ENCODE data around the gene TEAD1.
A peak's percentile ranks its signal among the peaks of the same experiment; 100 is the strongest.
"Not testable (repeated sequence)": the region's sequence is repeated elsewhere in the genome, so short reads cannot be mapped to it uniquely, and the experiment has no call there.

Gene TEAD1

DNA sequence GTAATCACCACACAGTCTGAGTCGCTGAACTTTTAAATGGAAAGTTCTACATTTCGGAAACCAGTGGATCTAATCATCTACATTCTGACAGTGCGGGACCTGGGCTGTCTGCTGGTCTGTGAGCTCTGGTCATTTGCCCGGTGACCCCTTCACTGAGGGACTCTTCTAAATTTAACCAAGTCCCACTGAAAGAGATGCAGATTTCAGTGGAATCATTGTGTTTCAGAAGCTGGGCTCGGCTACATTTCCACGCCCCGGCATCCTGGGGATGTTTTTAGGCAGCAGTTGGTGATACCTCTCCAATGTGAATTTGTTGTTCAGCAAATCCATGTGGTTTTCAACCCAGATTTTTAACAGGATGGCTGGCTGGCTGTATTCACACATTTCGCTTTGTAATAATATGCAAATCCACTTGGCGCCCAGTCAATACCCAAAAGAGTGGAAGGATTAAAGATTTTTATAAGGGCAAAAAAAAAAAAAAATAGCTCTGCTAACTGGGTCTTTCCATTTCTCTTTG lies 189.4 kb downstream of the TEAD1 start:
- DNase-seq (ENCODE audit: low read depth in 2 of 2) = no peak

DNA sequence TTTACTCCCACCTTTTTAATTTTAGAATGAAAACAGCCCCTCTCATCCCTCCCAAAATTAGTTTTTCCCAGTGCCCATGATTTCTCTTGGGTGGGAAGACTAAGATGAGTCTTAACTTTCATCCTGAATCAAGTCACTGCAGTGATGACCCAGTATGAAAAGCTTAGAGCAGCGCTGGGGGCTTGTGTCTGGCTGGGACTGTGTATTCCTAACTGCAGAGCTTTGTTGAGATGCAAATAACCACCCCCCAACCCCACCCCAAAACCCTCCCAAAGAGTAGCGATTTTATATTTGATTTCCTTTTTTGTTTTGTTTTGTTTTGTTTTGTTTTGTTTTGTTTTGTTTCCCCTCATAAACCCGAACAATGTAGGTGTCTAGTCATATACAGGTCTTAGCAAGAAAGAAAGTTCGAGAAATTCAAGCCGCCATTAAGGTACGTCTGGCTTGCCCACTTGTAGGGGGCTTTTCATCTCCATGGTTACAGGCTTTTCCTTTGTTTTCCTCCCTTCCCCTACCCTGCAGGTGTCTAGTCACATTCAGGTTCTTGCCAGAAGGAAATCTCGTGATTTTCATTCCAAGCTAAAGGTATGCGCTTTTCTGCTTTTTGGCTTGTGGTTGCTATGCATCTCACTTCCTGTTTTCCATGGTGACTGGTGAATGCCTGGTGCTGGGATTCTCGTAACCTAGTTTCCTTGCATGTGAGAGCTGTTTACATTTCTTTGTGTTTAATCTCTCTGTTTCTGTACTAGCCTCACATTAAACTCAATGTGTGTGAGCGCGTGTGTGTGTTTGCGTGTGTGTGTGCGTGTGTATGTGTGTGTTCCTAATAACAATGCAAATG lies 190.3 kb downstream of the TEAD1 start:
- no peak for DNase-seq (ENCODE audit: low read depth in 2 of 2)

- DNase-seq (ENCODE audit: low read depth in 2 of 2) = no peak
These were observed 191.8 kb downstream of the TEAD1 start for GRCh38 chr11:12865863-12866595.

GRCh38 chr11:12867531-12867930 lies 193.3 kb downstream of the TEAD1 start:
- no peak for DNase-seq (ENCODE audit: low read depth in 2 of 2)

- DNase-seq (ENCODE audit: low read depth in 2 of 2) = no peak
These were observed 194.3 kb downstream of the TEAD1 start for GRCh38 chr11:12868315-12869073.

- no peak for DNase-seq (ENCODE audit: low read depth in 2 of 2)
These were observed 197.0 kb downstream of the TEAD1 start for GRCh38 chr11:12871241-12871640.

- no peak for DNase-seq (ENCODE audit: low read depth in 2 of 2)
These were observed 197.6 kb downstream of the TEAD1 start for GRCh38 chr11:12871788-12872321.

DNA sequence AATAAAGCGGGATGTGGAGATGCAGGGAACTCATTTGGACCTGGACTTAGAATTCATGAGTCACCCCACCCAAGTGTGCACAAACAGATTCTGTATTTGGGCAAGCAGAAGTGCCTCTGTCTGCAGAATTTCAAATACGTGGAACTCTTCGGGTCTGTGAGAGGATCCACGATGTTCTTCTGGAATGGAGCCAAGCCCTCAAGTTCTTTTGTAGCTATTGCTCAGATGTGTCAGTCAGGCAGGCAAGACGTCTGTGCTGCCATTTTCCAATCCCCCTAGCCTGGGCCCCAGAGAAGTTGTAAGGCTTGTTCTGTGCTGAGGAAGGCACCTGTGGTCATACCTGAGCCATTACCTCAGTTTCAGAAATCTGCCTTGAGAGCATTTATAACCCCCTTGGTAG lies 202.1 kb downstream of the TEAD1 start:
- no peak for DNase-seq (ENCODE audit: low read depth in 2 of 2)

- DNase-seq (ENCODE audit: low read depth in 2 of 2) = no peak
These were observed 202.8 kb downstream of the TEAD1 start for GRCh38 chr11:12876988-12877387.

DNA sequence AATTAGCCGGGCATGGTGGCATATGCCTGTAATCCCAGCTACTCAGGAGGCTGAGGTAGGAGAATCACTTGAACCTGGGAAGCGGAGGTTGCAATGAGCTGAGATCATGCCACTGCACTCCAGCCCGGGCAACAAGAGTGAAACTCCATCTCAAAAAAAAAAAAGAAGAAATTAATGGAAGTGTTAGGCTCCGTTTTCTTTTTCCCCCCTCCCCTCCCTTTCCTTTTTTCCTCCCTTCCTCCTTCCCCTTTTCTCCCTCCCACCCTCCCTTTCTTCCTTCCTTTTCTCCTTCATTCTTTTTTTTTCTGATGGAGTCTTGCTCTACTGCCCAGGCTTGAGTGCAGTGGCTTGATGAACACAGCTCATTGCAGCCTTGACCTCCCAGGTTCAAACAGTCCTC lies 203.3 kb downstream of the TEAD1 start:
- not testable (repeated sequence) for DNase-seq (ENCODE audit: low read depth in 2 of 2)

DNA sequence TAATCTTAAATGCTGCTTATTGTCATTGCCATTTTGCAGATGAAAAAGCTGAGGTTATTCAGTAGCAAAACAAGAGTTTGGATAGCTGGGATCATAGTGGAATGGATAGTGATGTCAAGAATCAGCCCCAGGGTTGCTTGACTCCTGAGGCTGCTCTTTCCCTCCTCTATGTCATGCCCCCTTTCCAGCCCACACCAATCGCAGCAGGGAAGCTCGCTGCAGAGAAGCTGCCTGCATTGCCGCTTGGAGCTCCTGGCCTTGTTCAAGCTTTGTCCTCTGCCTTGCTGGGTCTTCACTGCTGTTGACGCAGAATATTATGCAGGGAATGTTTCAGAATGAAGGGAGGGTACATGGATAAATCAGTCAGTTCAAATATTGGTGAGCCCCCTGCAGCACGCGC lies 206.1 kb downstream of the TEAD1 start:
- no peak for DNase-seq (ENCODE audit: low read depth in 2 of 2)

DNA sequence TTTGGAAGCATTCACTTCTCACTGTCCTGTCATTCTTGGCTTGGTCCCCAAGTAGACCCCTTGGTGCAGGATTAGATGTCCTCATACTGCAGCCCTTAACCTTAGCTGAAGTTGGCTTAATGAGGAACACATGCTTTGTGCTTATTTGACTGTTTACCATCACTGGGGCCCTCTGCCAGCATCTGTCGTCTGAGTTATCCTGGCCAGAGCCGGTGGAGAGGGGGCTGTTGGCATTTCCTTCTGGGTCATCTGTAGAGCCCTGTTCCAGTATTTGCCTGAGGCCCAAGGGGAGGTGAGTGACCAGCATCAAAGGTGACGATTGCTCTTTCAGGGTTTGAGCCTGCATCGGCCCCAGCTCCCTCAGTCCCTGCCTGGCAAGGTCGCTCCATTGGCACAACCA lies 208.4 kb downstream of the TEAD1 start:
- no peak for DNase-seq (ENCODE audit: low read depth in 2 of 2)

- DNase-seq (ENCODE audit: low read depth in 2 of 2) = no peak
These were observed 210.6 kb downstream of the TEAD1 start for GRCh38 chr11:12884751-12885318.

GRCh38 chr11:12885717-12886239 lies 211.6 kb downstream of the TEAD1 start:
- no peak for DNase-seq (ENCODE audit: low read depth in 2 of 2)

- DNase-seq (ENCODE audit: low read depth in 2 of 2) = no peak
These were observed 212.3 kb downstream of the TEAD1 start for GRCh38 chr11:12886508-12886907.

- peak; percentile 43 to 65 for DNase-seq (ENCODE audit: low read depth in 2 of 2)
These were observed 214.4 kb downstream of the TEAD1 start for GRCh38 chr11:12888525-12889158.

DNA sequence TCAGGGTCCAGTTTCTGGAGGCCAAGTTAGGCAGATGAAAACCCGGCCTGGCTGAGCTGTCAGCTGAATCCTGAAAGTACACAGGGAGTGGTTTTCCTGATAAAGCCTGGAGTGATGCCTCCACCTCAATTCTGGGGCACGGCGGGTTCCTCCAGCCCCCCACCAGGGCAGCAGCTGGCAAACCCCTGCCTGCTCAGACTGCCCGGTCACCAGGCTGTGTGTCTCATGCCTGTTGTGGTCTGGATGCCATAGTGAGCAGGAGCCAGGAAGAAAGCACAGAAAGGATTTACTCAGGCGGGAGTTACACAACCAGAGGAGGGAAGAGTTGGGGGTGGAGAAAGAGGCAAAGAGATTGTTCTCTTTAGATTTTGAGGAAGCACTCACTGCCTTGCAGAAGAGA lies 215.0 kb downstream of the TEAD1 start:
- DNase-seq (ENCODE audit: low read depth in 2 of 2) = no peak

DNA sequence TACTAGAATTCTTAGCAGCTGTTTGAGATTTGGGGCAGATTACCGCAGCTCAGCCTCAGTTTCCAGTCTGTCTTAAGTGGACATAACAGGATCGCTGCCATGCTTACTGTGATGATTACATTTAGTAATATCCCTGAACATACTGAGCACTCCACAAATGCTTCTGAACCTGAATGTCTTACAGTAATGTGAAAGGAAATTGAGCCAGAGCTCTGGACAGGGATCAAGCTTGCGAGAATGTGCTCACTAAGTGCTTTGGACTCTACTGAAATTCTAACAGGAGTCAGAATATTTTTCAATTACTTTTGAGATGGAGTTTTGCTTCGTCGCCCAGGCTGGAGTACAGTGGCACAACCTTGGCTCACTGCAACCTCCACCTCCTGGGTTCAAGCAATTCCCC lies 216.3 kb downstream of the TEAD1 start:
- DNase-seq (ENCODE audit: low read depth in 2 of 2) = no peak

- peak; percentile 30 to 59 for DNase-seq (ENCODE audit: low read depth in 2 of 2)
These were observed 219.8 kb downstream of the TEAD1 start for GRCh38 chr11:12893787-12894672.

DNA sequence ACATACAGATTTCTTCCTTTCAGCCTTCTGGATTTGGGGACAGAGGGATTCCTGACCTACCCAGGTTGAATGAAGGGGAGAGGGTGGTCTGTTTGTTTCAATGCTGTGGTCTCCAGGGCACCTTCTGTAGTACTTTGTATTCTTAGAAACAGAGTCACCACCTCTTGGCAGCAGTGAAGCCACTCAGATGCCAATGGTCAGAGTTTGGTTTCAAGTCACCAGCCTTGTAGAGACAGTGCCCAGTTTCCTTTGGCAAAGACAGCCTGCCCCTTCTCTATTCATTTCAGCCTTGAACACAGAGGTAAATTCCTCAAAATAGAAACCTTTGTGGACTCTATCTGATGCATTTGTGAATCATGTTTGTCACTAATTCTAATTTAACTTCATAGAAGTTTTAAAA lies 223.2 kb downstream of the TEAD1 start:
- no peak for DNase-seq (ENCODE audit: low read depth in 2 of 2)
